GM12865 (cell line): Measurements from ENCODE around the gene HOXD11.

Experiments used
- DNase-seq: peaks from one replicate; pipeline ENCODE4 v3.0.0; 2010; ENCODE audit warnings: low read depth
- H3K4me3 ChIP-seq: 2 replicates; pipeline ENCODE4 v1.5.1; 2011; ENCODE audit warnings: mild to moderate bottlenecking, low read depth, low read length, control low read depth
- TF ChIP-seq, protein P1 (sequence below): IDR thresholded peaks from 2 replicates; pipeline ENCODE4 v1.5.1; 2011; ENCODE audit warnings: low read length, control low read depth, low read depth, inconsistent platforms; ENCODE audit not compliant: insufficient read depth; ENCODE audit errors: missing control alignments

HOXD11 gene

DNA sequence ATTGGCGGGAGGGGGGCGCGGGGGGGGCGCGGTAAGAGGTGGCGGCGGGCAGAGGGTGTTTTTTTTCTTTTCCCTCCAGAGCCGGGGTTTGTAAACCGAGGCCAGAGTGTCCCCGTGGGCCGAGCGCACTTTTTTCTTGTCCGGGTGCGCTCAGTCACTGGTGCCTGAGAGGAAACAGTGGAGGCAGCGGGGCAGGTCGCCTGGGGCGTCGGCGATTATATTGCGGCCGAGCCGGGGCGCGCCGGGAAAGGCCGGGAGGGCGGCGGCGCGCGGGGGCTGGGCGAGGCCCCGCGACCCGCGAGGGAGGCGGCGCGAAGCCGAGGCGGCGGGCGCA, 22.7 kb downstream of the HOXD11 start:
- TF ChIP-seq, protein P1, sequence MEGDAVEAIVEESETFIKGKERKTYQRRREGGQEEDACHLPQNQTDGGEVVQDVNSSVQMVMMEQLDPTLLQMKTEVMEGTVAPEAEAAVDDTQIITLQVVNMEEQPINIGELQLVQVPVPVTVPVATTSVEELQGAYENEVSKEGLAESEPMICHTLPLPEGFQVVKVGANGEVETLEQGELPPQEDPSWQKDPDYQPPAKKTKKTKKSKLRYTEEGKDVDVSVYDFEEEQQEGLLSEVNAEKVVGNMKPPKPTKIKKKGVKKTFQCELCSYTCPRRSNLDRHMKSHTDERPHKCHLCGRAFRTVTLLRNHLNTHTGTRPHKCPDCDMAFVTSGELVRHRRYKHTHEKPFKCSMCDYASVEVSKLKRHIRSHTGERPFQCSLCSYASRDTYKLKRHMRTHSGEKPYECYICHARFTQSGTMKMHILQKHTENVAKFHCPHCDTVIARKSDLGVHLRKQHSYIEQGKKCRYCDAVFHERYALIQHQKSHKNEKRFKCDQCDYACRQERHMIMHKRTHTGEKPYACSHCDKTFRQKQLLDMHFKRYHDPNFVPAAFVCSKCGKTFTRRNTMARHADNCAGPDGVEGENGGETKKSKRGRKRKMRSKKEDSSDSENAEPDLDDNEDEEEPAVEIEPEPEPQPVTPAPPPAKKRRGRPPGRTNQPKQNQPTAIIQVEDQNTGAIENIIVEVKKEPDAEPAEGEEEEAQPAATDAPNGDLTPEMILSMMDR = no peak
- no peak for DNase-seq
- H3K4me3 ChIP-seq = no peak overlapping the region

DNA sequence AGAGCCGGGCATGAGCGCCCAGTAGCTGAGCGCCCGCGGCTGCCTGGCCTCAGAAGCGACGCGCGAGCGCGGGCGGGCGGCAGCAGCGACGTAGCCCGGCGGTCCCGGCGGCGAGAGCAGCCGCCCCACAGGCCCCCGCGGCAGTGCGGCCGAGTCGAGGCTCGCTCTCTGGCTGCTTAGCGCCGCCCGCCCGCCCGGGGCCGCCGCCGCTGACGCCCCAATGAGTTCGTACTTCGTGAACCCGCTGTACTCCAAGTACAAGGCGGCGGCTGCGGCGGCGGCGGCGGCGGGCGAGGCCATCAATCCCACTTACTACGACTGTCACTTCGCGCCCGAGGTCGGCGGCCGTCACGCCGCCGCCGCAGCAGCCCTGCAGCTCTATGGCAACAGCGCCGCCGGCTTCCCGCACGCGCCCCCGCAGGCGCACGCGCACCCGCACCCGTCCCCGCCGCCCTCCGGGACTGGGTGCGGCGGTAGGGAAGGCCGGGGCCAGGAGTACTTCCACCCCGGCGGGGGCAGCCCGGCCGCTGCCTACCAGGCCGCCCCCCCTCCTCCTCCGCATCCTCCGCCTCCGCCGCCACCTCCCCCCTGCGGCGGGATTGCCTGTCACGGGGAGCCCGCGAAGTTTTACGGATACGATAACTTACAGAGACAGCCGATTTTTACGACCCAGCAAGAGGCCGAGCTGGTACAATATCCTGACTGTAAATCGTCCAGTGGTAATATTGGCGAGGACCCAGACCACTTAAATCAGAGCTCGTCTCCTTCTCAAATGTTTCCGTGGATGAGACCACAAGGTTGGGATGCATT, 23.3 kb downstream of the HOXD11 start:
- no peak for DNase-seq
- TF ChIP-seq, protein P1 = no peak
- no peak overlapping the region for H3K4me3 ChIP-seq

DNA sequence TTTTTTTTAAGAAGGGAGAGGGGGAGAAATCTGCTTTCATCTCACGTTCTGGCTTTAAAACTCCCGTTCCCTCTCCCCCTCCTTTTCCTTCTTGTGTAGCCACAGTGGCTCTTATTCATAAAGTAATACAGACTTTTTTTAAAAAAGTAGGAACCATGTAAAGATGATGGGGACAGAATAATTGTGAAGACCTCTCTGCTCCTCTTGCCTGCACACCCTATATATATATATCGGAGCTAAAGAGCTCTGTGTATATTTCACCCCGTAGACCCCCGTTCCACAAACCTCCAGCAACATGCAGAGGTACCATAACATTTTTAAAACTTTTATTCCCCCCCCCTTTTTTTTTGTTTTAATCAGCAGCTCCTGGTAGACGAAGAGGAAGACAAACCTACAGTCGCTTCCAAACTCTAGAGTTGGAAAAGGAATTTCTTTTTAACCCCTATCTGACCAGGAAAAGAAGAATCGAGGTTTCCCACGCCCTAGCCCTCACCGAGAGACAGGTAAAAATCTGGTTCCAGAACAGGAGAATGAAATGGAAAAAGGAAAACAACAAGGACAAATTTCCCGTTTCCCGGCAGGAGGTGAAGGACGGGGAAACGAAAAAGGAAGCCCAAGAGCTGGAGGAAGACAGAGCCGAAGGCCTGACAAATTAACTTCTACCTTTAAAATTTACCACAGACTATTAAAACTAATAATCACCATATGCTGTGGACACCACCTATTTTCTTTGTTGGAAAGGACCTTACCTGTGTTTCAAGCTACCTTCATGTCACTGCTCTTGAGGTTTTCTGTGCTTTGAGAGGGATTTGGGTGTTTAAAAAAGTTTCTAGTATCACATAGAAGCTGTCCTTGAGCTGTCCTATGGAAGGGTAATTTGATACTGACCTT, 24.1 kb downstream of the HOXD11 start:
- H3K4me3 ChIP-seq = no peak overlapping the region
- TF ChIP-seq, protein P1 = no peak
- no peak for DNase-seq

DNA sequence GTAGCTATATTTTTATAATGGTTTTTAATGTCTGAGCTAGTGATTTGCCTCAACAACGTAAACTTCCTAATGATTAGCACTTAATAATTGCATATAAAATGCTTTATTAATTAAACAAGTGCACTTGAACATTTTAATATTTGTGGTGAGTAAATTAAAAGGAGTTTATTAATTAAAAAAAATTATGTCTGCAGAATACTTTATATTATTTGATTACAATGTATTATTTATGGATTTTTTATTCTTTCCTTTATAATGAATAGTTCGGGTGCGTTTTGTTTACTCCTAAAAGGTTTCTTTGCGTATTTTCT, 24.7 kb downstream of the HOXD11 start:
- no peak overlapping the region for H3K4me3 ChIP-seq
- TF ChIP-seq, protein P1 = no peak
- no peak for DNase-seq

DNA sequence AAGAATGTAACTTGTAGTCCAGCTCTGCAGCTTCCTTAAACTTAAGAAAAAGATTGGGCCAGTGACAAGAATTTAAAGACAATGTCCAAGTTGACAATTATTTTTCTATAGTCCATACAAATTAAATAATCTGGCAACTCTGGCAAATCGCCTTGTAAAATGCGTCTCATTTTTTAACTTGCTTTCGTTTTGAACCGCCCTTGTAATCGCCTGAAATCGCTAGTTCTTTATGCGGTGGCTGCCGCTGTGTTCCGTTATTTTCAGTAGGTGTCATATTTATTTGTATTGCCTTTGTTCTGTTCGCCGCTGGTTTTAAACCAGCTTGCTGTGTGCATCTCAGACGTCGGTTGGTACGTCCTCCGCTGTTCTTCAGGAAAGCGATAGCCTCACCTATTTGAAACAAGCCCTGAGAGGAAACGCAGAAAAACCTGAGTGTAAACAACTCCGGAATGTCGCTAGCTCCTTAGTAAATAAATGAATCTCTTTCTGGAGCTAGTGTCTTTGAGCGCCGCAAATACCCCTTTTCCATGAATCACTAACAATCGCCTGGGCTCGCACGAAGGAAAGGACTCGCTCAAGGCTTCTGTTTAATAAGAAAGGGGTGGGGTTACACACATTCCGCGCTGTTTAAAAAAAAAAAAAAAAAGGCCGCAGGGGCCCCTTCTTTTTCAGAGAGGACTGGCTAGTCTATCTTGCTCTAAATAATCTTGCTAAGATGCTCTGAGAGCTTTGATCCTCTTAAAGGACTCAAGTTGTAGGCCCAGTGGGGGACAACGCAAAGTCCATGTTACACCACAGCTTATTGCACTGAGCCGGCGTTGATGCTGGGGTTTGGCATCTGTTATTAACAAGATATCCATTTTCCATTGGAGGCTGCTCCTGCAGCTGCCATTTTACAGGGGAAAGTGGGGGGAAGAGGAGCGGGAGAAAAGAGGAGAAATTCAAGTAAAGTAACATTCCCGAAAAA, 25.4 kb downstream of the HOXD11 start:
- H3K4me3 ChIP-seq = no peak overlapping the region
- DNase-seq = no peak
- TF ChIP-seq, protein P1 = no peak

DNA sequence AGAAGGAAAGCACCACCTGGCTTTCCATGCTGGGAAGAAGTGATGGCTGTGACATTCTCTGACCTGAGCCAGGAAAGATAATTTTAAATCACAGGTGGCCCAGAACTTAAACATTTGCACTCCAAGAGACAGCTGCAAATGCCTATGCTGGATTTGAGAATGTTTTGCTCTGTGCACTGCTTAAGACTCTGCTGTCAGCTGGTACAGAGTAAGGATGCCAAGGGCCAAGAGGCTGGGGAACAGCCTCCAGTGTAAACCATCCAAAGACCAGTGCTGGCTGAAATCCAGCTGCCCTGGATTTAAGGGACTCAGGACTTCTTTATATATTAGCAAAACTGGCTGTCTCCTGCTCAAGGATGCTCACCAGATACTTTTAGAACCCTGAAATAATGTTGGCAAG, 26.3 kb downstream of the HOXD11 start:
- TF ChIP-seq, protein P1 = no peak
- no peak for DNase-seq
- H3K4me3 ChIP-seq = no peak overlapping the region
